Measurements from ENCODE around the gene KCNK10. TPM values are rescaled to one million over a fixed set of nuclear protein-coding genes. Genes with fewer than 3 reads are reported as not detected.

The KCNK10 gene
- total RNA-seq, 1 donor from 2014 or later: 1.4 TPM

GRCh38 chr14:88300817-88301216 is 22.3 kb downstream of the KCNK10 start:
- DNase-seq (ENCODE audit: extremely low spot score, unreplicated experiment): no peak
- Mint-ChIP-seq H3K27me3 (peaks cover 27% of the 10 kb centered on the region), H3K36me3 (no peaks in the 10 kb centered on the region), H3K9me3 (peaks cover 4% of the 10 kb centered on the region), H3K27ac (no peak overlapping the region), H3K4me1 (ENCODE audit: unreplicated experiment) (no peaks in the 10 kb centered on the region), H3K4me3 (no peak overlapping the region)
- no peak for TF ChIP-seq CTCF (conservative IDR thresholded peaks at IDR 0.05)

- Mint-ChIP-seq H3K4me3 (no peak overlapping the region), H3K9me3 (peaks cover 4% of the 10 kb centered on the region), H3K36me3 (no peaks in the 10 kb centered on the region), H3K27ac (no peak overlapping the region), H3K27me3 (peaks cover 26% of the 10 kb centered on the region), H3K4me1 (ENCODE audit: unreplicated experiment) (no peaks in the 10 kb centered on the region)
- TF ChIP-seq CTCF (conservative IDR thresholded peaks at IDR 0.05): no peak
- DNase-seq (ENCODE audit: extremely low spot score, unreplicated experiment): no peak
These were observed 23.1 kb downstream of the KCNK10 start for GRCh38 chr14:88299865-88300530.

- Mint-ChIP-seq H3K4me1 (ENCODE audit: unreplicated experiment) (no peaks in the 10 kb centered on the region), H3K4me3 (no peak overlapping the region), H3K27me3 (peaks cover 23% of the 10 kb centered on the region)
These were observed 25.8 kb downstream of the KCNK10 start for GRCh38 chr14:88297306-88297705.

GRCh38 chr14:88296351-88296750 is 26.7 kb downstream of the KCNK10 start:
- no peak for DNase-seq (ENCODE audit: extremely low spot score, unreplicated experiment)

More at GRCh38 chr14:88297306-88297705, 25.8 kb downstream of the KCNK10 start:
- no peak for TF ChIP-seq CTCF (conservative IDR thresholded peaks at IDR 0.05)
- Mint-ChIP-seq H3K36me3 (no peaks in the 10 kb centered on the region), H3K9me3 (peaks cover 4% of the 10 kb centered on the region), H3K27ac (no peak overlapping the region)
- no peak for DNase-seq (ENCODE audit: extremely low spot score, unreplicated experiment)

GRCh38 chr14:88289996-88290395 is 33.1 kb downstream of the KCNK10 start:
- no peak overlapping the region for H3K27ac Mint-ChIP-seq
- no peak for DNase-seq (ENCODE audit: extremely low spot score, unreplicated experiment)
- H3K27me3 Mint-ChIP-seq: peaks cover 4% of the 10 kb centered on the region
- no peaks in the 10 kb centered on the region for H3K4me1 Mint-ChIP-seq (ENCODE audit: unreplicated experiment)
- TF ChIP-seq CTCF (conservative IDR thresholded peaks at IDR 0.05): no peak
- H3K36me3 Mint-ChIP-seq: no peaks in the 10 kb centered on the region
- H3K9me3 Mint-ChIP-seq: no peaks in the 10 kb centered on the region
- H3K4me3 Mint-ChIP-seq: no peak overlapping the region

More at GRCh38 chr14:88296351-88296750, 26.7 kb downstream of the KCNK10 start:
- H3K4me3 Mint-ChIP-seq: no peak overlapping the region
- no peaks in the 10 kb centered on the region for H3K36me3 Mint-ChIP-seq
- no peaks in the 10 kb centered on the region for H3K9me3 Mint-ChIP-seq
- peaks cover 17% of the 10 kb centered on the region for H3K27me3 Mint-ChIP-seq
- no peak for TF ChIP-seq CTCF (conservative IDR thresholded peaks at IDR 0.05)
- H3K27ac Mint-ChIP-seq: no peak overlapping the region
- H3K4me1 Mint-ChIP-seq (ENCODE audit: unreplicated experiment): no peaks in the 10 kb centered on the region
